AG10803 (cell line): ENCODE data around the gene TUBGCP6.

Experiments used
- DNase-seq: peaks from one replicate; pipeline ENCODE4 v3.0.0; 2010; ENCODE audit warnings: low read depth
- H3K4me3 ChIP-seq: 2 replicates; pipeline ENCODE4 v1.5.1; 2011; ENCODE audit warnings: mild to moderate bottlenecking, low read length, control low read depth
- TF ChIP-seq, protein P1 (sequence below): conservative IDR thresholded peaks from 2 replicates; pipeline ENCODE4 v1.5.1; 2011; ENCODE audit warnings: mild to moderate bottlenecking, low read length, control low read depth, inconsistent platforms

Gene TUBGCP6

DNA sequence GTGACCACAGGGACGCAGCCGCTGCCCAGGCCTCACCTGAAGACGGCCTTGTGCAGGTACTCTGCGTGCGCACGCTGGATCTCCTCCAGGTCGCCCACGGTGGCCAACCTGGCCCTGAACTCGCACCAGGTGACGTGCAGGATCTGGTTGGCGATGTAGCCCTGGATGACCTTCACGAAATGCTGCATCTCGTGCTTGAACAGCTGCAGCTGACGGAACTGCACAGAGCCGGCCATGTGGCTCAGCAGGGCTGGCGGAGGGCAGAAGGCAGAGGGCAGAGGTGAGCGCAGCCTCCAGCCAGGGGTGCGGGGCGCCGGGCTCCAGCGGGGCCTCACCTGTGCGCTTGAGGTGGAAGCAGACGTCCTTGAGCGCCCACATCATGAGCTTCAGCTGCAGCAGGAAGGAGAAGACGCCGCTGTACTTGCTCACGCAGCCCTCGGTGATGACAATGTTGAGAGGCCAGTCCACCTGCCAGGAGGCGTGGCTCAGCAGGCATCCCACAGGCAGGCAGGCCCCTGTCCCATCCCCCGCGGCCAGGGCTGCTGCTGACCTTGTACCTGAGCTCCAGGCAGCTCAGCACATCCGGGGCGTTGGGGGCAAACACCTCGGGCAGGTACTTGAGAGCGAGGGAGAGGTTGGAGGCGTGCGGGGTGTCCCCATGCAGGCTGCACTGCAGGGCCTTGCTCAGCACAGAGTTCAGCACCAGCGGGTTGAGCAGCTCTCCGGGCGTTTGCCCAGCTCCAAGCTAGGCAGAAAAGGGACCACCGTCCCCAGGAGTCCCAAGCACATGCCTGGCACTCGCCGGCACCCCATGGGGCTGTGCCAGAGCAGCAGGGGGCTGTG lies 26.4 kb downstream of the TUBGCP6 start:
- TF ChIP-seq, protein P1, sequence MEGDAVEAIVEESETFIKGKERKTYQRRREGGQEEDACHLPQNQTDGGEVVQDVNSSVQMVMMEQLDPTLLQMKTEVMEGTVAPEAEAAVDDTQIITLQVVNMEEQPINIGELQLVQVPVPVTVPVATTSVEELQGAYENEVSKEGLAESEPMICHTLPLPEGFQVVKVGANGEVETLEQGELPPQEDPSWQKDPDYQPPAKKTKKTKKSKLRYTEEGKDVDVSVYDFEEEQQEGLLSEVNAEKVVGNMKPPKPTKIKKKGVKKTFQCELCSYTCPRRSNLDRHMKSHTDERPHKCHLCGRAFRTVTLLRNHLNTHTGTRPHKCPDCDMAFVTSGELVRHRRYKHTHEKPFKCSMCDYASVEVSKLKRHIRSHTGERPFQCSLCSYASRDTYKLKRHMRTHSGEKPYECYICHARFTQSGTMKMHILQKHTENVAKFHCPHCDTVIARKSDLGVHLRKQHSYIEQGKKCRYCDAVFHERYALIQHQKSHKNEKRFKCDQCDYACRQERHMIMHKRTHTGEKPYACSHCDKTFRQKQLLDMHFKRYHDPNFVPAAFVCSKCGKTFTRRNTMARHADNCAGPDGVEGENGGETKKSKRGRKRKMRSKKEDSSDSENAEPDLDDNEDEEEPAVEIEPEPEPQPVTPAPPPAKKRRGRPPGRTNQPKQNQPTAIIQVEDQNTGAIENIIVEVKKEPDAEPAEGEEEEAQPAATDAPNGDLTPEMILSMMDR: no peak
- DNase-seq: no peak
- H3K4me3 ChIP-seq: no peak overlapping the region

DNA sequence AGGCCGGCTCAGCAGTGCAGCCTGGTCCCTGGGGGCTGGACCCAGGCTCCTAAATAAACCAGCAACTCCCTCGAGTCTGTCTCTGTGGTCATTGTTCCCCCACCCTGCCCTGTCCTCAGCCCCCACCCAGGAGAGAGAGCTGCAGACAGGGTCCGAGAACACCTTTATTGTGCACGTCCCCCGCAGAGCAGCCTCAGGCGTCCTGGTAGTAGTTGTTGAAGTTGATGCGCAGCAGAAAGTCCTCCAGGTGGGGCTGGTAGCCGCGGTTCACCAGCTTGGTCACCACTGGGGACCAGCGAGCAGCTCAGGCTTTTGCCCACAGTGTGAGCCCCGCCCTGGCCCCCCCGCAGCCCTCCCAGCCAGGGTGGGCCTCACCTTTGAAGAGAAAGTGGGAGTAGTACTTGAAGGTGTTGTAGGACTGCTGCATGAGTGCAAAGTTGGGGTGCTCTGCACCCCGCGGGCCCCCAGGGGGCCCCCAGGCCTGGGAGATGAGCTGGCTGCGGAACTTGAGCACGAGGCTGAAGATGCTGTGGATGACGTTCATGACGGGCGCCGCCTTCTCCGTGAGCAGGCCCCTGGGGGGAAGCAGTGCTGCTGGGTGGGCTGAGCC lies 27.2 kb downstream of the TUBGCP6 start:
- no peak for DNase-seq
- no peak overlapping the region for H3K4me3 ChIP-seq
- TF ChIP-seq, protein P1: no peak

DNA sequence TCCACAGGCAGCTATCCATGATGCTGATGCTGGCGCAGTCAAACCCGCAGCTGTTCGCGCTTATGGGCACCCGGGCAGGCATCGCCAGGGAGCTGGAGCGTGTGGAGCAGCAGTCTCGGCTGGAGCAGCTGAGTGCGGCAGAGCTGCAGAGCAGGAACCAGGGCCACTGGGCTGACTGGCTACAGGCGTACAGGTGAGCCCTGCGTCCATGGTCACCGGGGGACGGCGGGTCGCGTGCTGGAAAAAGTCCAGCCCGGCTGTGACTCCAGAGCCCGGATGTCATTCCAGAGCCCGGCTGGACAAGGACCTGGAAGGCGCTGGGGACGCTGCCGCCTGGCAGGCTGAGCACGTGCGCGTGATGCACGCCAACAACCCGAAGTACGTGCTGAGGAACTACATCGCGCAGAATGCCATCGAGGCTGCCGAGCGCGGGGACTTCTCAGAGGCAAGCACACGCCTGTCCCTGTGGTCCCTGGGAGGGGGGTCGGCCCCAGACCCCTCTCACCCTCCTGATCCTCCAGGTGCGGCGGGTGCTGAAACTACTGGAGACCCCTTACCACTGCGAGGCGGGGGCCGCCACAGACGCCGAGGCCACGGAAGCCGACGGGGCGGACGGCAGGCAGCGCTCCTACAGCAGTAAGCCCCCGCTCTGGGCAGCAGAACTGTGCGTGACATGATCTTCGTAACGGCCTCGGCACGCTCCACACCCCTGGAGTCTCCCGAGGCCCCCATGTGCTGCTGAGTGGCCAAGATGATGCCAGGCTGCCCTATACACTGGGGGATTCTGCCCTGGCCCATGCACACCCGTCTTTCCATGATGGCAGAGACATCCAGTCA lies 27.9 kb downstream of the TUBGCP6 start:
- no peak overlapping the region for H3K4me3 ChIP-seq
- TF ChIP-seq, protein P1: no peak
- no peak for DNase-seq

DNA sequence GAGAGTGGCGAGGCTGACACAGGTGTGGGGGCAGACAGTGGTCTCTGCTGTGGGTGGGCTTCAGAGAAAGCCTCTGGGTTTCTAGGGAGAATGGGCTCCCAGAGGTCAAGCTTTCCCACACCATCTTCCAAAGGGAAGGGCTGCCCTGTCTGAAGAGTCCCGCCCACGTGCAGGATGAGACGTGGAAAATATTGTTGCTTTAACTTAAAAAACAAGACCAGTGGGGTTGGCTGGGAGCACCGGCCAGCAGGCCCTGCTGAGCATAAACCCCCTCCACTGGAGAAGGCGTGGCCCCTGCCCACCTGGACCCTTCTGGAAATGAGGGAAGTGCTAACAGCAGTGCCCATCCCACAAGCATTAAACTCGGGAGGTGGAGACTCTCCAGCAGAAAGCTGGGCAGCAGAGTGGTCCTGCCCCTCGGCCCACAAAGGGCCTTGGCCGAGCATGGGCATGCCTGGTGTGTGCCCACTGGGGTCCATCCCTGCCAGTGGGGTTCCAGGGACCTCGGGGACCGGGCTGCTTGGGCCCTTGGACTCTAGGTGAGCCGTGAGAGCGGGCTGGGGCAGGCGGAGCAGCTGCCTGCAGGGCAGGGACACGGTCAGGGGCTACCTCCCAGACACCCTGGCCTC lies 28.7 kb downstream of the TUBGCP6 start:
- TF ChIP-seq, protein P1: no peak
- no peak overlapping the region for H3K4me3 ChIP-seq

DNA sequence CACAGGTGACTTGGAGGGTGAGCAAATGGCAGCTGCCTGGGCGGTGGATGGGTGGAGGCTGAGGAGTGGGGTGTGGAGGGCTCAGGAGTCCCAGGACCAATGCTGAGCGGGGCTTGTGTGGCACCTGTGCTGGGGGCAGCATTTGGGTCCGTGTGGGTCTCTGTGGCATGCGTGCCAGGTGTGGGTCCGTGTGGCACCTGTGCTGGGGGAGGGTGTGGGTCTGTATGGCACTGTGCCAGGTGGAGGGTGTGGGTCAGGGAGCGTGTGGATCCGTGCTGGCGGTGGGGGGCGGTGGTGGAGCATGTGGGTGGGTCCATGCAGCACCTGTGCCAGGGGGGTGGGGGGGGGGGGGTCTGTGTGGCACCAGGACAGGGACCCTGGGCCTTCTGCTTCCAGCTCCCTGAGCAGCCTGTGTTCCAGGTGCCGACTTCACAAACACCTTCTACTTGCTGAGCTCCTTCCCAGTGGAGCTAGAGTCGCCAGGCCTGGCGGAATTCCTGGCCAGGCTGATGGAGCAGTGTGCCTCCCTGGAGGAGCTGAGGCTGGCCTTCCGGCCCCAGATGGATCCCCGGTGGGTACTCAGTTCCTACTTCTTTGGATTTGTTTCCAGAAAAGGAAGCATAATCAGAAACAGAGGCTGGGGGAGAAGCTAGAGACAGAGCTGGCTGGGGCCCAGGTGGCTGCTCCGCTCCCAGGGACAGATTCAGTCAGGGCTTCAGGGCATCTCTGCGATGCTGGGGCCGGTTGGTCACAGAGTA lies 29.3 kb downstream of the TUBGCP6 start:
- TF ChIP-seq, protein P1: no peak

More for the DNA sequence above, 28.7 kb downstream of the TUBGCP6 start:
- no peak for DNase-seq

DNA sequence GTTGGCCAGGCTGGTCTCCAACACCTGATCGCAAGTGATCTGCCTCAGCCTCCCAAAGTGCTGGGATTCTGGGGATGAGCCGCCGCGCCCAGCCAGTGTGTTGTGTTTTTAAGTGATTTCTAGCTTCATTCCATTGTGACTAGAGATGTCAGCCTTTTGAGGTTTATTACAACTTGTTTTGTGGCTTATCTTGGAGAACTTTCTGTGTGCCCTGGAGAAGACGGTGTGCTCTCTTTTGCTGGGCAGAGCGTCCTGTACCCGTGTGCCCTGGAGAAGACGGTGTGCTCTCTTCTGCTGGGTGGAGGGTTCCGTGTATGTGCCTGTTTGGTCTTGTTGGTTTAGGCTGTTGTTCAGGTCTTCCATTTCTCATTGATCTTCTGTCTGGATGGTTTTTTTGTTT lies 31.6 kb downstream of the TUBGCP6 start:
- DNase-seq: no peak
- TF ChIP-seq, protein P1: no peak
- H3K4me3 ChIP-seq: no peak overlapping the region

More for the DNA sequence above, 29.3 kb downstream of the TUBGCP6 start:
- DNase-seq: no peak
- no peak overlapping the region for H3K4me3 ChIP-seq
